ENCODE results near the gene SPEM3. TPM values are rescaled to one million over a fixed set of nuclear protein-coding genes. Genes with fewer than 3 reads are reported as not detected.

Gene SPEM3
- total and polyA plus RNA-seq, 2 of the 13 experiments (the other 11 are each of a cell fraction or from before 2014, with no cell fraction given): not detected

DNA sequence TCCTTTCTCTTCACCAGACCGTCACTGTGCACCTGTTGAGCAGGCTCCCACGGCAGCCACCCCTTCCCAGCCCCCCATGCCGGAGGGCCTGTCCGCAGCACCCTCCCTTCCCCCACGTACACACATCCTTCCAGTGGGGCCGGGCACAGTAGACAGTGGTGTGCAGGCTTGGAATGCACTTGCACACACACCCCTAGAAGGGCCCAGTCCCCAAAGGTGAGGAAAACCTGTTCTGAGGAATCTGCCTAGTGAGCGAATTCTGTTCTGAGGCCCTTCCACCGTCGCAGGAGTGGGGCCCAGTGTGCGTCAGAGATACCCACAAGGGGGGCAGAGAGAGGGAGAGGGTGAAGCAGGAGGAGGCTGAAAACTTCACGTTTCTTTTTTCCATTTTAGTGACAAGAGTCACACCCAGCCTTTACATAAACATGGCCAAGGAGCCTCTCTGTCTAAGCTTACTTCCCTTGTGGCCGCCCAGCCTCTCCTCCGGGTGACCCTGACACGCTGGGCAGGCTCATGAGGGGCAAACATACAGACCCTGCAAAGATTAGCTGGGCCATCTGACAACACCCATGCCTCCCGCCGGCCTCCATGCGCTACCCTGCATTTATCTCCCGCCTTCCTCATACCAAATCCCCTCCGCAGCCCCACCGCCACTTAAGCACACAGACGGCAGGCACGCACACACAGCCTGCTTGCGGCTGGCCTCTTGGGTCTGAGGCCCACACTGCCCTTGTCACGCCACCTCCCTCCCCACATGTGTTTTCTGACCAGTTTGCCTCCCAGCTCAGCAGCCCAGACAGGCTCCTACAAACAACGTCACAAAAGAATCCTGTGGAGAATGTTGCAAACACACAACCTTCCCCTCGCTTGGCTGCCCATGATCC lies 49.0 kb downstream of the SPEM3 start (continued):
- TF ChIP-seq ZBTB38 (CRISPR knock-in tag; IDR thresholded peaks at IDR 0.05): peak; percentile 41; the same call in 1 of the 2 replicates
- TF ChIP-seq SIN3B (IDR thresholded peaks at IDR 0.05; ENCODE audit: low read length): no peak
- TF ChIP-seq MIER3 (CRISPR knock-in tag; IDR thresholded peaks at IDR 0.05; ENCODE audit: borderline replicate concordance): 0 out of 2 replicates have a peak, but pooled peaks have one; percentile 24
- no peak for TF ChIP-seq ZNF510 (CRISPR knock-in tag; IDR thresholded peaks at IDR 0.05; ENCODE audit: low read depth)
- TF ChIP-seq, protein P1, sequence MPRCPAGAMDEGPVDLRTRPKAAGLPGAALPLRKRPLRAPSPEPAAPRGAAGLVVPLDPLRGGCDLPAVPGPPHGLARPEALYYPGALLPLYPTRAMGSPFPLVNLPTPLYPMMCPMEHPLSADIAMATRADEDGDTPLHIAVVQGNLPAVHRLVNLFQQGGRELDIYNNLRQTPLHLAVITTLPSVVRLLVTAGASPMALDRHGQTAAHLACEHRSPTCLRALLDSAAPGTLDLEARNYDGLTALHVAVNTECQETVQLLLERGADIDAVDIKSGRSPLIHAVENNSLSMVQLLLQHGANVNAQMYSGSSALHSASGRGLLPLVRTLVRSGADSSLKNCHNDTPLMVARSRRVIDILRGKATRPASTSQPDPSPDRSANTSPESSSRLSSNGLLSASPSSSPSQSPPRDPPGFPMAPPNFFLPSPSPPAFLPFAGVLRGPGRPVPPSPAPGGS (CRISPR knock-in tag; IDR thresholded peaks at IDR 0.05): no peak
- TF ChIP-seq CHD2 (IDR thresholded peaks at IDR 0.05; ENCODE audit: low read depth, low read length): no peak
- TF ChIP-seq, protein P2, sequence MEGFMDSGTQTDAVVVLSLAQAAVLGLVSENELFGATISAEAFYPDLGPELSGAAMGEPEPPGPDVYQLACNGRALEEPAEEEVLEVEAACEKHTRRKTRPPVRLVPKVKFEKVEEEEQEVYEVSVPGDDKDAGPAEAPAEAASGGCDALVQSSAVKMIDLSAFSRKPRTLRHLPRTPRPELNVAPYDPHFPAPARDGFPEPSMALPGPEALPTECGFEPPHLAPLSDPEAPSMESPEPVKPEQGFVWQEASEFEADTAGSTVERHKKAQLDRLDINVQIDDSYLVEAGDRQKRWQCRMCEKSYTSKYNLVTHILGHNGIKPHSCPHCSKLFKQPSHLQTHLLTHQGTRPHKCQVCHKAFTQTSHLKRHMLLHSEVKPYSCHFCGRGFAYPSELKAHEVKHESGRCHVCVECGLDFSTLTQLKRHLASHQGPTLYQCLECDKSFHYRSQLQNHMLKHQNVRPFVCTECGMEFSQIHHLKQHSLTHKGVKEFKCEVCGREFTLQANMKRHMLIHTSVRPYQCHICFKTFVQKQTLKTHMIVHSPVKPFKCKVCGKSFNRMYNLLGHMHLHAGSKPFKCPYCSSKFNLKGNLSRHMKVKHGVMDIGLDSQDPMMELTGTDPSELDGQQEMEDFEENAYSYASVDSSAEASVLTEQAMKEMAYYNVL (CRISPR knock-in tag; IDR thresholded peaks at IDR 0.05; ENCODE audit: borderline replicate concordance): no peak
- 0 out of 2 replicates have a peak, but pooled peaks have one; percentile 37 for TF ChIP-seq ZNF556 (CRISPR knock-in tag; IDR thresholded peaks at IDR 0.05; ENCODE audit: borderline replicate concordance)
- TF ChIP-seq, protein P3, sequence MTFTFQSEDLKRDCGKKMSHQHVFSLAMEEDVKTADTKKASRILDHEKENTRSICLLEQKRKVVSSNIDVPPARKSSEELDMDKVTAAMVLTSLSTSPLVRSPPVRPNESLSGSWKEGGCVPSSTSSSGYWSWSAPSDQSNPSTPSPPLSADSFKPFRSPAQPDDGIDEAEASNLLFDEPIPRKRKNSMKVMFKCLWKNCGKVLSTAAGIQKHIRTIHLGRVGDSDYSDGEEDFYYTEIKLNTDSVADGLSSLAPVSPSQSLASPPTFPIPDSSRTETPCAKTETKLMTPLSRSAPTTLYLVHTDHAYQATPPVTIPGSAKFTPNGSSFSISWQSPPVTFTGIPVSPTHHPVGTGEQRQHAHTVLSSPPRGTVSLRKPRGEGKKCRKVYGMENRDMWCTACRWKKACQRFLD (CRISPR knock-in tag; IDR thresholded peaks at IDR 0.05; ENCODE audit: borderline replicate concordance): no peak
- TF ChIP-seq, protein P4, sequence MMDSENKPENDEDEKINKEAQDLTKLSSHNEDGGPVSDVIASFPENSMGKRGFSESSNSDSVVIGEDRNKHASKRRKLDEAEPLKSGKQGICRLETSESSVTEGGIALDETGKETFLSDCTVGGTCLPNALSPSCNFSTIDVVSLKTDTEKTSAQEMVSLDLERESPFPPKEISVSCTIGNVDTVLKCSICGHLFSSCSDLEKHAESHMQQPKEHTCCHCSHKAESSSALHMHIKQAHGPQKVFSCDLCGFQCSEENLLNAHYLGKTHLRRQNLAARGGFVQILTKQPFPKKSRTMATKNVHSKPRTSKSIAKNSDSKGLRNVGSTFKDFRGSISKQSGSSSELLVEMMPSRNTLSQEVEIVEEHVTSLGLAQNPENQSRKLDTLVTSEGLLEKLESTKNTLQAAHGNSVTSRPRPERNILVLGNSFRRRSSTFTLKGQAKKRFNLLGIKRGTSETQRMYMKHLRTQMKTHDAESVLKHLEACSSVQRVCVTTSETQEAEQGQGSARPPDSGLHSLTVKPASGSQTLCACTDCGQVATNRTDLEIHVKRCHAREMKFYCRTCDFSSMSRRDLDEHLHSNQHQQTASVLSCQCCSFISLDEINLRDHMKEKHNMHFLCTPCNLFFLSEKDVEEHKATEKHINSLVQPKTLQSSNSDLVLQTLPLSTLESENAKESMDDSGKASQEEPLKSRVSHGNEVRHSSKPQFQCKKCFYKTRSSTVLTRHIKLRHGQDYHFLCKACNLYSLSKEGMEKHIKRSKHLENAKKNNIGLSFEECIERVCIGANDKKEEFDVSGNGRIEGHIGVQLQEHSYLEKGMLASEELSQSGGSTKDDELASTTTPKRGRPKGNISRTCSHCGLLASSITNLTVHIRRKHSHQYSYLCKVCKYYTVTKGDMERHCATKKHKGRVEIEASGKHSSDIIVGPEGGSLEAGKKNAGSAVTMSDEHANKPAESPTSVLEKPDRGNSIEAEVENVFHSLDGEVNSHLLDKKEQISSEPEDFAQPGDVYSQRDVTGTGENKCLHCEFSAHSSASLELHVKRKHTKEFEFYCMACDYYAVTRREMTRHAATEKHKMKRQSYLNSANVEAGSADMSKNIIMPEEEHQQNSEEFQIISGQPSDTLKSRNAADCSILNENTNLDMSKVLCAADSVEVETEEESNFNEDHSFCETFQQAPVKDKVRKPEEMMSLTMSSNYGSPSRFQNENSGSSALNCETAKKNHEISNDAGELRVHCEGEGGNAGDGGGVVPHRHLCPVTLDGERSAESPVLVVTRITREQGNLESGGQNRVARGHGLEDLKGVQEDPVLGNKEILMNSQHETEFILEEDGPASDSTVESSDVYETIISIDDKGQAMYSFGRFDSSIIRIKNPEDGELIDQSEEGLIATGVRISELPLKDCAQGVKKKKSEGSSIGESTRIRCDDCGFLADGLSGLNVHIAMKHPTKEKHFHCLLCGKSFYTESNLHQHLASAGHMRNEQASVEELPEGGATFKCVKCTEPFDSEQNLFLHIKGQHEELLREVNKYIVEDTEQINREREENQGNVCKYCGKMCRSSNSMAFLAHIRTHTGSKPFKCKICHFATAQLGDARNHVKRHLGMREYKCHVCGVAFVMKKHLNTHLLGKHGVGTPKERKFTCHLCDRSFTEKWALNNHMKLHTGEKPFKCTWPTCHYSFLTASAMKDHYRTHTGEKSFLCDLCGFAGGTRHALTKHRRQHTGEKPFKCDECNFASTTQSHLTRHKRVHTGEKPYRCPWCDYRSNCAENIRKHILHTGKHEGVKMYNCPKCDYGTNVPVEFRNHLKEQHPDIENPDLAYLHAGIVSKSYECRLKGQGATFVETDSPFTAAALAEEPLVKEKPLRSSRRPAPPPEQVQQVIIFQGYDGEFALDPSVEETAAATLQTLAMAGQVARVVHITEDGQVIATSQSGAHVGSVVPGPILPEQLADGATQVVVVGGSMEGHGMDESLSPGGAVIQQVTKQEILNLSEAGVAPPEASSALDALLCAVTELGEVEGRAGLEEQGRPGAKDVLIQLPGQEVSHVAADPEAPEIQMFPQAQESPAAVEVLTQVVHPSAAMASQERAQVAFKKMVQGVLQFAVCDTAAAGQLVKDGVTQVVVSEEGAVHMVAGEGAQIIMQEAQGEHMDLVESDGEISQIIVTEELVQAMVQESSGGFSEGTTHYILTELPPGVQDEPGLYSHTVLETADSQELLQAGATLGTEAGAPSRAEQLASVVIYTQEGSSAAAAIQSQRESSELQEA (CRISPR knock-in tag; IDR thresholded peaks at IDR 0.05; ENCODE audit: not compliant biosample characterization): no peak
- no peak for TF ChIP-seq STAT5B (CRISPR knock-in tag; IDR thresholded peaks at IDR 0.05)
- TF ChIP-seq, protein P5, sequence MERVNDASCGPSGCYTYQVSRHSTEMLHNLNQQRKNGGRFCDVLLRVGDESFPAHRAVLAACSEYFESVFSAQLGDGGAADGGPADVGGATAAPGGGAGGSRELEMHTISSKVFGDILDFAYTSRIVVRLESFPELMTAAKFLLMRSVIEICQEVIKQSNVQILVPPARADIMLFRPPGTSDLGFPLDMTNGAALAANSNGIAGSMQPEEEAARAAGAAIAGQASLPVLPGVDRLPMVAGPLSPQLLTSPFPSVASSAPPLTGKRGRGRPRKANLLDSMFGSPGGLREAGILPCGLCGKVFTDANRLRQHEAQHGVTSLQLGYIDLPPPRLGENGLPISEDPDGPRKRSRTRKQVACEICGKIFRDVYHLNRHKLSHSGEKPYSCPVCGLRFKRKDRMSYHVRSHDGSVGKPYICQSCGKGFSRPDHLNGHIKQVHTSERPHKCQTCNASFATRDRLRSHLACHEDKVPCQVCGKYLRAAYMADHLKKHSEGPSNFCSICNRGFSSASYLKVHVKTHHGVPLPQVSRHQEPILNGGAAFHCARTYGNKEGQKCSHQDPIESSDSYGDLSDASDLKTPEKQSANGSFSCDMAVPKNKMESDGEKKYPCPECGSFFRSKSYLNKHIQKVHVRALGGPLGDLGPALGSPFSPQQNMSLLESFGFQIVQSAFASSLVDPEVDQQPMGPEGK (CRISPR knock-in tag; IDR thresholded peaks at IDR 0.05): peak; percentile 41
- TF ChIP-seq NFKBIZ (CRISPR knock-in tag; IDR thresholded peaks at IDR 0.05): no peak

Measured in HepG2 (cell line).